Measurements from ENCODE around the gene MYL6B.
A peak's percentile ranks its signal among the peaks of the same experiment; 100 is the strongest.

MYL6B gene

GRCh38 chr12:56162468-56163290 lies 10.3 kb downstream of the MYL6B start:
- H3K9me3 Mint-ChIP-seq, result no peaks in the 10 kb centered on the region
- no peaks in the 10 kb centered on the region for H3K27me3 Mint-ChIP-seq
- H3K4me3 Mint-ChIP-seq, result no peak overlapping the region
- DNase-seq (ENCODE audit: low spot score in 2 of 2) (no peak), ATAC-seq (ENCODE audit: low read depth) (no peak)
- no peak overlapping the region for H3K27ac Mint-ChIP-seq
- H3K36me3 Mint-ChIP-seq, result peaks cover 31% of the 10 kb centered on the region
- H3K4me1 Mint-ChIP-seq, result peaks cover 28% of the 10 kb centered on the region

DNA sequence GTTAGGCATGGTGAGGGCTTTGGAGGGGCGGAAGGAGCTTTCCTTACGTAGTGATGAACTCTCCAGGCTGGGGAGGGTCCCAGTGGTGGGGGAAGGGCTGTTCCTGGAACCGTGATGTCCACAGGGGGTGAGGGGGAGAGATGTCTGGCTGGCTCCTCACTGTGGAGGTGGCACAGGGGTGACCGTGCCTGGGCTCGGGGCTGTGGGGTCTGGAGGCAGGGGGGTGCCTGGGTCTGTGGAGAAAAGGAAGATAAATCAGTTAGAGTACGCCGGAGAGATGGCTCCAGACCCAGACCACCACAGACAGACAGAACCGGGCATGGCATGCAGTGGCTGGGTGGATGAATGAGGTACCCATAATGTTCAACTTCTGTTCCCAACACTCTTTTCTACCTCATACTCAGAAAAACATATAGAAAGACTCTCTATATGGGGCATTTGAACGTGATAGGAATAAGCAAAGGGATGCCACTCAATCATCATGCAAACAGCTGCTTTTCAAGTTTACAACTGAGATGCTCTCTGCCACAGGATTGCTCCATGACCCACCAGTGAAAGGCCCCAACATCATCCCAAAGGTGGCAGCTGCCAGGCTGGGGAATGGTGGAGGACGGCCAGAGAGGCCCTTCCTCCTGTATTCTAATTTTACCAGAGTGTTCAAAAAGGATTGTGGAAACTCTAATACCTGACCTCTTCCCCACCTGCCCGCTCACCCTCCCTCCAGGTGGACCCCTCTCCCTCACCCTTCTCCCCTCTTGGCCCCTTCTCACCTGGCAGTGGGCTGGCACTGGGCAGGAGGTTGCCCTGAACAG lies 11.4 kb downstream of the MYL6B start:
- Mint-ChIP-seq H3K4me3 (no peak overlapping the region), H3K27ac (no peak overlapping the region), H3K27me3 (no peaks in the 10 kb centered on the region), H3K36me3 (peaks cover 34% of the 10 kb centered on the region), H3K9me3 (no peaks in the 10 kb centered on the region), H3K4me1 (peaks cover 23% of the 10 kb centered on the region)
- DNase-seq (ENCODE audit: low spot score in 2 of 2), result no peak
- no peak for ATAC-seq (ENCODE audit: low read depth)

- no peak for DNase-seq (ENCODE audit: low spot score in 2 of 2)
- H3K36me3 Mint-ChIP-seq, result peaks cover 37% of the 10 kb centered on the region
Observed at GRCh38 chr12:56164345-56164729, 11.9 kb downstream of the MYL6B start.

DNA sequence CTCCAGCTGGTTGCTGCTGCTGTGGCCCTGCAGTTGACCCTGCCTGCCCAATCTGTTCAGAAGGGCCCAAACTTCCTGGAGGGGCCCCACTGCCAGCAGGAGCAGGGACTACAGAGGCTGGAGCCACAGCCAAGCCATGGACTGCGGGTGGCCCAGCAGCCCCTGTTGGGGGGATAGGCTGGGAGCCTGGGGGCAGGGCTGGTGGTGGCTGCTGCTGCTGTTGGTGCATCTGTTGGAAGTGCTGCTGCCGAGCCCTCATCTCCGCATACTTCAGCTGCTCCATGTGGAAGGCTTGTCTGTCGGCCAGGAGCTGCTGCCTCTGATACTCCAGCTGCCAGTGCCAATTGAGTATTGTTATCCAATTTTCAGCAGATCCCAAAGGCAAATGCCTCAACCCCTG lies 13.0 kb downstream of the MYL6B start:
- peaks cover 39% of the 10 kb centered on the region for H3K36me3 Mint-ChIP-seq
- no peaks in the 10 kb centered on the region for H3K27me3 Mint-ChIP-seq
- DNase-seq (ENCODE audit: low spot score in 2 of 2), result no peak
- no peak for ATAC-seq (ENCODE audit: low read depth)
- peak overlapping the region; percentile 38 for H3K27ac Mint-ChIP-seq
- H3K9me3 Mint-ChIP-seq, result no peaks in the 10 kb centered on the region
- peaks cover 7% of the 10 kb centered on the region for H3K4me1 Mint-ChIP-seq
- no peak overlapping the region for H3K4me3 Mint-ChIP-seq

More at GRCh38 chr12:56164345-56164729, 11.9 kb downstream of the MYL6B start:
- H3K9me3 Mint-ChIP-seq, result no peaks in the 10 kb centered on the region
- no peak for ATAC-seq (ENCODE audit: low read depth)
- H3K27ac Mint-ChIP-seq, result no peak overlapping the region
- H3K4me3 Mint-ChIP-seq, result no peak overlapping the region
- H3K4me1 Mint-ChIP-seq, result peaks cover 17% of the 10 kb centered on the region
- H3K27me3 Mint-ChIP-seq, result no peaks in the 10 kb centered on the region

- no peak for DNase-seq (ENCODE audit: low spot score in 2 of 2)
- Mint-ChIP-seq H3K4me1 (no peaks in the 10 kb centered on the region), H3K27ac (peak overlapping the region; percentile 67), H3K36me3 (peaks cover 39% of the 10 kb centered on the region), H3K4me3 (no peak overlapping the region), H3K9me3 (no peaks in the 10 kb centered on the region), H3K27me3 (no peaks in the 10 kb centered on the region)
- no peak for ATAC-seq (ENCODE audit: low read depth)
Observed at GRCh38 chr12:56169229-56169759, 16.9 kb downstream of the MYL6B start.

DNA sequence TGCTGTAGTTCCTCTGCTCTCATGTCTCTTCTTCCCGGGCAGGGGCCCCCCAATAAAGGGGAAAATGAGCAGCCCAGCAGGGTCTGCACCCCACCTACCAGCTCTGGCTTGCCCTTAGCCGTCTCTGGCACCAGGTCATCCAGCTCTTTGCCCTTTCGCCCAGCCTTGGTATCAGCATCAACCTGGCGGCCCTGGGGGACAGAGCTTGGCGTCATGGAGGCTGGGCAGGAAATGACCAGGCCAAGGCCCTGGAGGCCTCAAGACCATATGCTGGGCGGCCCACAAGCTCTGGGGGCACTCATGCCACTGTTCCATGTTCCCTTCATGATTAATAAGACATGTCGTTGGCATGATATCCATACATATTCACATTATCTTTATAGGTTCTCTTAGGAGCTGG lies 20.5 kb downstream of the MYL6B start:
- Mint-ChIP-seq H3K4me3 (no peak overlapping the region), H3K27me3 (no peaks in the 10 kb centered on the region), H3K27ac (no peak overlapping the region), H3K36me3 (peaks cover 40% of the 10 kb centered on the region), H3K4me1 (no peaks in the 10 kb centered on the region), H3K9me3 (no peaks in the 10 kb centered on the region)
- no peak for DNase-seq (ENCODE audit: low spot score in 2 of 2)
- ATAC-seq (ENCODE audit: low read depth), result no peak

GRCh38 chr12:56178347-56178746 lies 26.0 kb downstream of the MYL6B start:
- DNase-seq (ENCODE audit: low spot score in 2 of 2) (no peak), ATAC-seq (ENCODE audit: low read depth) (no peak)
- Mint-ChIP-seq H3K4me1 (no peaks in the 10 kb centered on the region), H3K27me3 (no peaks in the 10 kb centered on the region), H3K27ac (no peak overlapping the region), H3K9me3 (no peaks in the 10 kb centered on the region), H3K4me3 (no peak overlapping the region), H3K36me3 (peaks cover 37% of the 10 kb centered on the region)

GRCh38 chr12:56186957-56187356 lies 34.6 kb downstream of the MYL6B start:
- DNase-seq (ENCODE audit: low spot score in 2 of 2), result no peak
- H3K27ac Mint-ChIP-seq, result no peak overlapping the region
- ATAC-seq (ENCODE audit: low read depth), result no peak
- H3K9me3 Mint-ChIP-seq, result no peaks in the 10 kb centered on the region
- no peak overlapping the region for H3K4me3 Mint-ChIP-seq
- H3K27me3 Mint-ChIP-seq, result no peaks in the 10 kb centered on the region
- H3K4me1 Mint-ChIP-seq, result peaks cover 29% of the 10 kb centered on the region
- peaks cover 12% of the 10 kb centered on the region for H3K36me3 Mint-ChIP-seq

DNA sequence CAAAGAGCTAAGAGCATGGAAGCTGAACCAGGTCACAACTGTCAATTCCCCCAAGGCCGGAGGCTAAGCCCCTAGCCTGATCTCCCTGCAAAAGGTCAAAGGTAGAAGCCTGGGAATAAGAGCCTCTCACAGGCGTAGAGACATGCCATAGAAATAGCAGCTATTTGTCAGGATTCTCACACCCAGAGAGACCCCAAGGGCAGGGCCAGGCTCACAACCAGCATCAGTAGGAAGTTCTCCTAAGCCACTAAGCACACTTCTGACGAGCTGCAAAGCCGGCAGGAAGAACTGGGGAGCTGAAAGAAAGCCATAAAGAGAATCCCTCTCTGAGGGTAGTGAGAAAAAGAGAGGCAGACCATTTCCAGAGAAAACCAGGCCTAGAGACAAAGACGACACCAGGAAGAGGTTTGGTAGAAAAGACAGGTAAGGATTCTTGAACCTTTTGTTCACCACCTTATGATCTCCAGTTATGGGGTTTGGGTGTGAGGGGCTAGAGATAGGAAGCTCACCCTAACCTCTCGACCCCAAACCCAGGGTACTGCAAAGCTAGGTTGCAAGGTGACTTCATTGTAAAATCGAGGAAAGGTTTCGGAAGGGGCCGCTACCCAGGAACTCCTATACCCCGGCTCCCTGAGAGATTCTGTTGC lies 35.9 kb downstream of the MYL6B start:
- H3K27me3 Mint-ChIP-seq, result no peaks in the 10 kb centered on the region
- DNase-seq (ENCODE audit: low spot score in 2 of 2), result no peak
- peak overlapping the region; percentile 98 for H3K27ac Mint-ChIP-seq
- no peaks in the 10 kb centered on the region for H3K9me3 Mint-ChIP-seq
- peaks cover 12% of the 10 kb centered on the region for H3K36me3 Mint-ChIP-seq
- ATAC-seq (ENCODE audit: low read depth), result no peak
- peak overlapping the region; percentile 88 for H3K4me3 Mint-ChIP-seq
- peaks cover 33% of the 10 kb centered on the region for H3K4me1 Mint-ChIP-seq

GRCh38 chr12:56188778-56189098 lies 36.4 kb downstream of the MYL6B start:
- peak; percentile 2 for ATAC-seq (ENCODE audit: low read depth)
- peak; percentile 16 to 40 for DNase-seq (ENCODE audit: low spot score in 2 of 2)
- peaks cover 36% of the 10 kb centered on the region for H3K4me1 Mint-ChIP-seq
- peak overlapping the region; percentile 88 for H3K4me3 Mint-ChIP-seq
- H3K9me3 Mint-ChIP-seq, result no peaks in the 10 kb centered on the region
- H3K27ac Mint-ChIP-seq, result peak overlapping the region; percentile 98
- H3K36me3 Mint-ChIP-seq, result peaks cover 12% of the 10 kb centered on the region
- H3K27me3 Mint-ChIP-seq, result no peaks in the 10 kb centered on the region

- Mint-ChIP-seq H3K27ac (peak within 1 kb of the TSS; percentile 98), H3K4me1 (peaks cover 37% of the 10 kb centered on the region)
Observed at GRCh38 chr12:56189099-56189917, 36.9 kb downstream of the MYL6B start, which contains the start of gene SMARCC2. TSS of gene SMARCC2 (minus strand) at chr12:56189483. CDS start at chr12:56189461, 22 bp downstream.

GRCh38 chr12:56189918-56190694 lies 37.7 kb downstream of the MYL6B start:
- ATAC-seq (ENCODE audit: low read depth), result peak; percentile 30
- H3K27me3 Mint-ChIP-seq, result no peaks in the 10 kb centered on the region
- H3K4me3 Mint-ChIP-seq, result peak overlapping the region; percentile 93
- peak overlapping the region; percentile 98 for H3K27ac Mint-ChIP-seq
- peaks cover 5% of the 10 kb centered on the region for H3K36me3 Mint-ChIP-seq
- H3K4me1 Mint-ChIP-seq, result peaks cover 41% of the 10 kb centered on the region
- peak; percentile 56 to 66 for DNase-seq (ENCODE audit: low spot score in 2 of 2)
- no peaks in the 10 kb centered on the region for H3K9me3 Mint-ChIP-seq

More at GRCh38 chr12:56189099-56189917, 36.9 kb downstream of the MYL6B start, which contains the start of gene SMARCC2:
- Mint-ChIP-seq H3K4me3 (peak within 1 kb of the TSS; percentile 93), H3K36me3 (peaks cover 10% of the 10 kb centered on the region), H3K27me3 (no peaks in the 10 kb centered on the region), H3K9me3 (no peaks in the 10 kb centered on the region)
- peak; percentile 83 for ATAC-seq (ENCODE audit: low read depth)
- DNase-seq (ENCODE audit: low spot score in 2 of 2), result peak; percentile 82 to 85

All from memory B cell (primary cell).